ENCODE measurements around the gene SLC17A8.

GRCh38 chr12:100337299-100337698, 19.6 kb upstream of the SLC17A8 start:
- TF ChIP-seq CTCF (optimal IDR thresholded peaks at IDR 0.05 in 1 of 3, IDR thresholded peaks at IDR 0.05 in 1 of 3, conservative IDR thresholded peaks at IDR 0.05 in 1 of 3; ENCODE audit: extremely low read depth in 1 of 3, insufficient read depth in 2 of 3, low read length in 3 of 3): no peak
- TF ChIP-seq EZH2 (IDR thresholded peaks at IDR 0.05; ENCODE audit: low read length): no peak

All from keratinocyte (primary cell).